OCI-LY3 (cell line): Measurements from ENCODE around the gene DHTKD1.

Source experiments
- EZH2phosphoT487 ChIP-seq: fragments of 200-600 bp; shearing (Covaris generic); IDR thresholded peaks from 2 replicates; pipeline ENCODE4 v1.6.1; 2018; ENCODE audit warnings: antibody characterized with exemption, mixed run types, low read depth
- TF ChIP-seq, protein P1 (sequence below): fragments of 200-600, 300-600 bp; sonication (generic); IDR thresholded peaks from 2 replicates; pipeline ENCODE4 v1.5.1; 2014; ENCODE audit warnings: antibody characterized with exemption, low read length, low read depth

DNA sequence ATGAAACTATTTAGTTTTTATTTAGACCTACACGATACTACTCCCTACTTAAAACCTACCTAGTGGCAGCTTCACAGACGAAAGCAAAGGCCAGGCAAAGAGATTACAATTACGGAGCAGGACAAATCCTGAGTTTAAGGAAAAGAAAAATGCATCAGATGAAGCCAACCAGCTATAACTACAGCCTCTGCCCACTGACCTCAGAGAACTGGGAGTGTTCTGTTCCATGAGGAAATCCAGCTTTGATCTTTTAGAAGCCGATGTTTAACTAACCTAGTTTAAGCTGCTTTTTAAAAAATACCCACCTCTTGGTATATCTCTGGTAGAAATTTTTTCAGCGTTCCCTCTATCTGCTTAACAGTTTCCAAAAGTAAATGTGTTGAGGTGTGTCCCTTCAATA, 23.2 kb upstream of the DHTKD1 start:
- TF ChIP-seq, protein P1, sequence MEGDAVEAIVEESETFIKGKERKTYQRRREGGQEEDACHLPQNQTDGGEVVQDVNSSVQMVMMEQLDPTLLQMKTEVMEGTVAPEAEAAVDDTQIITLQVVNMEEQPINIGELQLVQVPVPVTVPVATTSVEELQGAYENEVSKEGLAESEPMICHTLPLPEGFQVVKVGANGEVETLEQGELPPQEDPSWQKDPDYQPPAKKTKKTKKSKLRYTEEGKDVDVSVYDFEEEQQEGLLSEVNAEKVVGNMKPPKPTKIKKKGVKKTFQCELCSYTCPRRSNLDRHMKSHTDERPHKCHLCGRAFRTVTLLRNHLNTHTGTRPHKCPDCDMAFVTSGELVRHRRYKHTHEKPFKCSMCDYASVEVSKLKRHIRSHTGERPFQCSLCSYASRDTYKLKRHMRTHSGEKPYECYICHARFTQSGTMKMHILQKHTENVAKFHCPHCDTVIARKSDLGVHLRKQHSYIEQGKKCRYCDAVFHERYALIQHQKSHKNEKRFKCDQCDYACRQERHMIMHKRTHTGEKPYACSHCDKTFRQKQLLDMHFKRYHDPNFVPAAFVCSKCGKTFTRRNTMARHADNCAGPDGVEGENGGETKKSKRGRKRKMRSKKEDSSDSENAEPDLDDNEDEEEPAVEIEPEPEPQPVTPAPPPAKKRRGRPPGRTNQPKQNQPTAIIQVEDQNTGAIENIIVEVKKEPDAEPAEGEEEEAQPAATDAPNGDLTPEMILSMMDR = no peak
- no peak for TF ChIP-seq EZH2phosphoT487
